BLaER1 (cell line): Measurements from ENCODE around the gene PRDX4.
"Not testable (repeated sequence)": the region's sequence is repeated elsewhere in the genome, so short reads cannot be mapped to it uniquely, and the experiment has no call there.

Experiments used
- H3K27ac ChIP-seq: shearing (Covaris generic); formaldehyde crosslinking; 2 replicates; pipeline ENCODE4 v1.8.1; 2022
- H3K27me3 ChIP-seq: shearing (Covaris generic); formaldehyde crosslinking; 2 replicates; pipeline ENCODE4 v1.8.1; 2022
- H3K36me3 ChIP-seq: shearing (Covaris generic); formaldehyde crosslinking; 2 replicates; pipeline ENCODE4 v1.8.1; 2022
- H3K4me1 ChIP-seq: shearing (Covaris generic); formaldehyde crosslinking; 2 replicates; pipeline ENCODE4 v1.8.1; 2022
- H3K4me2 ChIP-seq: shearing (Covaris generic); formaldehyde crosslinking; 2 replicates; pipeline ENCODE4 v1.8.1; 2022
- H3K4me3 ChIP-seq: shearing (Covaris generic); formaldehyde crosslinking; 2 replicates; pipeline ENCODE4 v1.8.1; 2022
- H3K9ac ChIP-seq: shearing (Covaris generic); formaldehyde crosslinking; 2 replicates; pipeline ENCODE4 v1.8.1; 2022
- H3K9me3 ChIP-seq: shearing (Covaris generic); formaldehyde crosslinking; 2 replicates; pipeline ENCODE4 v1.8.1; 2022
- H4K20me1 ChIP-seq: shearing (Covaris generic); formaldehyde crosslinking; 2 replicates; pipeline ENCODE4 v1.8.1; 2022
- Cebpa-rat ChIP-seq: shearing (Covaris generic); IDR thresholded peaks from 2 replicates; pipeline ENCODE4 v1.8.1; 2022

PRDX4 gene

GRCh38 chrX:23668335-23668734 lies 1.0 kb downstream of the PRDX4 start:
- H3K4me1 ChIP-seq: no peaks in the 10 kb centered on the region; the same call in 1 of the 2 replicates
- TF ChIP-seq Cebpa-rat: no peak
- peak overlapping the region; percentile 84 for H3K9ac ChIP-seq
- H3K27me3 ChIP-seq: no peaks in the 10 kb centered on the region
- H3K27ac ChIP-seq: peak overlapping the region; percentile 85
- H3K36me3 ChIP-seq: peaks cover 12% of the 10 kb centered on the region
- H3K9me3 ChIP-seq: no peaks in the 10 kb centered on the region
- H4K20me1 ChIP-seq: no peaks in the 10 kb centered on the region; the same call in 1 of the 2 replicates
- H3K4me3 ChIP-seq: peak overlapping the region; percentile 72
- H3K4me2 ChIP-seq: peak overlapping the region; percentile 68

GRCh38 chrX:23670528-23670927 lies 3.2 kb downstream of the PRDX4 start:
- no peak overlapping the region for H3K9ac ChIP-seq
- no peak overlapping the region for H3K4me3 ChIP-seq
- H3K4me2 ChIP-seq: no peak overlapping the region
- no peak for TF ChIP-seq Cebpa-rat
- no peaks in the 10 kb centered on the region for H3K27me3 ChIP-seq
- H3K4me1 ChIP-seq: no peaks in the 10 kb centered on the region; the same call in 1 of the 2 replicates
- H4K20me1 ChIP-seq: no peaks in the 10 kb centered on the region; the same call in 1 of the 2 replicates
- H3K9me3 ChIP-seq: no peaks in the 10 kb centered on the region
- H3K36me3 ChIP-seq: peaks cover 20% of the 10 kb centered on the region
- H3K27ac ChIP-seq: no peak overlapping the region

GRCh38 chrX:23673108-23673507 lies 5.8 kb downstream of the PRDX4 start:
- Histone ChIP-seq H3K4me2 (no peak overlapping the region), H3K9me3 (no peaks in the 10 kb centered on the region), H3K9ac (no peak overlapping the region), H3K27me3 (no peaks in the 10 kb centered on the region), H3K36me3 (peaks cover 42% of the 10 kb centered on the region), H3K4me3 (no peak overlapping the region), H3K4me1 (no peaks in the 10 kb centered on the region; the same call in 1 of the 2 replicates), H4K20me1 (no peaks in the 10 kb centered on the region; the same call in 1 of the 2 replicates), H3K27ac (no peak overlapping the region)
- TF ChIP-seq Cebpa-rat: no peak

- H3K36me3 ChIP-seq: peaks cover 56% of the 10 kb centered on the region
- H3K9me3 ChIP-seq, H3K9ac ChIP-seq, H3K4me1 ChIP-seq, H3K4me3 ChIP-seq, H3K4me2 ChIP-seq, H3K27me3 ChIP-seq, H4K20me1 ChIP-seq, H3K27ac ChIP-seq: not testable (repeated sequence)
Observed at GRCh38 chrX:23676486-23676885, 9.2 kb downstream of the PRDX4 start.

GRCh38 chrX:23692166-23692565 lies 24.9 kb downstream of the PRDX4 start:
- H3K27me3 ChIP-seq: no peaks in the 10 kb centered on the region
- TF ChIP-seq Cebpa-rat: no peak
- no peak overlapping the region for H3K4me3 ChIP-seq
- H3K4me1 ChIP-seq: no peaks in the 10 kb centered on the region
- H3K36me3 ChIP-seq: 0 out of 2 replicates have a peak, but pooled peaks cover 1% of the 10 kb centered on the region
- no peaks in the 10 kb centered on the region for H3K9me3 ChIP-seq
- H4K20me1 ChIP-seq: no peaks in the 10 kb centered on the region
- no peak overlapping the region for H3K9ac ChIP-seq
- H3K27ac ChIP-seq: no peak overlapping the region
- no peak overlapping the region for H3K4me2 ChIP-seq

GRCh38 chrX:23694606-23695005 lies 27.3 kb downstream of the PRDX4 start:
- no peak for TF ChIP-seq Cebpa-rat
- Histone ChIP-seq H3K9me3 (no peaks in the 10 kb centered on the region), H3K27me3 (no peaks in the 10 kb centered on the region), H3K4me1 (no peaks in the 10 kb centered on the region), H4K20me1 (no peaks in the 10 kb centered on the region), H3K36me3 (no peaks in the 10 kb centered on the region), H3K4me3 (no peak overlapping the region), H3K4me2 (no peak overlapping the region), H3K9ac (no peak overlapping the region), H3K27ac (no peak overlapping the region)

GRCh38 chrX:23699636-23700194 lies 32.4 kb downstream of the PRDX4 start:
- no peak overlapping the region for H3K27ac ChIP-seq
- no peak overlapping the region for H3K4me2 ChIP-seq
- 0 out of 2 replicates have a peak, but pooled peaks cover 7% of the 10 kb centered on the region for H3K36me3 ChIP-seq
- no peak overlapping the region for H3K4me3 ChIP-seq
- no peak overlapping the region for H3K9ac ChIP-seq
- H3K27me3 ChIP-seq: no peaks in the 10 kb centered on the region
- TF ChIP-seq Cebpa-rat: no peak
- no peaks in the 10 kb centered on the region for H3K9me3 ChIP-seq
- no peaks in the 10 kb centered on the region for H4K20me1 ChIP-seq
- H3K4me1 ChIP-seq: no peaks in the 10 kb centered on the region

- Histone ChIP-seq H3K27ac (no peak overlapping the region), H3K36me3 (0 out of 2 replicates have a peak, but pooled peaks cover 22% of the 10 kb centered on the region), H3K9me3 (no peaks in the 10 kb centered on the region), H3K9ac (no peak overlapping the region), H3K4me3 (no peak overlapping the region), H3K27me3 (no peaks in the 10 kb centered on the region), H3K4me2 (no peak overlapping the region), H3K4me1 (no peaks in the 10 kb centered on the region), H4K20me1 (no peaks in the 10 kb centered on the region)
- no peak for TF ChIP-seq Cebpa-rat
Observed at GRCh38 chrX:23704673-23705206, 37.4 kb downstream of the PRDX4 start.

GRCh38 chrX:23705235-23705634 lies 37.9 kb downstream of the PRDX4 start:
- 0 out of 2 replicates have a peak, but pooled peaks cover 22% of the 10 kb centered on the region for H3K36me3 ChIP-seq
- no peak overlapping the region for H3K9ac ChIP-seq
- H3K4me1 ChIP-seq: no peaks in the 10 kb centered on the region
- H4K20me1 ChIP-seq: no peaks in the 10 kb centered on the region
- no peak overlapping the region for H3K4me3 ChIP-seq
- no peak for TF ChIP-seq Cebpa-rat
- no peaks in the 10 kb centered on the region for H3K27me3 ChIP-seq
- H3K27ac ChIP-seq: no peak overlapping the region
- H3K9me3 ChIP-seq: no peaks in the 10 kb centered on the region
- H3K4me2 ChIP-seq: no peak overlapping the region

- no peak overlapping the region for H3K27ac ChIP-seq
- H4K20me1 ChIP-seq: no peaks in the 10 kb centered on the region
- 0 out of 2 replicates have a peak, but pooled peaks cover 7% of the 10 kb centered on the region for H3K36me3 ChIP-seq
- no peak overlapping the region for H3K9ac ChIP-seq
- no peaks in the 10 kb centered on the region for H3K4me1 ChIP-seq
- H3K4me2 ChIP-seq: no peak overlapping the region
- H3K27me3 ChIP-seq: no peaks in the 10 kb centered on the region
- H3K9me3 ChIP-seq: no peaks in the 10 kb centered on the region
- no peak overlapping the region for H3K4me3 ChIP-seq
- no peak for TF ChIP-seq Cebpa-rat
Observed at GRCh38 chrX:23720117-23720677, 52.9 kb downstream of the PRDX4 start.
